ENCODE results near the gene MAML3.
A peak's percentile ranks its signal among the peaks of the same experiment; 100 is the strongest.

Gene MAML3

DNA sequence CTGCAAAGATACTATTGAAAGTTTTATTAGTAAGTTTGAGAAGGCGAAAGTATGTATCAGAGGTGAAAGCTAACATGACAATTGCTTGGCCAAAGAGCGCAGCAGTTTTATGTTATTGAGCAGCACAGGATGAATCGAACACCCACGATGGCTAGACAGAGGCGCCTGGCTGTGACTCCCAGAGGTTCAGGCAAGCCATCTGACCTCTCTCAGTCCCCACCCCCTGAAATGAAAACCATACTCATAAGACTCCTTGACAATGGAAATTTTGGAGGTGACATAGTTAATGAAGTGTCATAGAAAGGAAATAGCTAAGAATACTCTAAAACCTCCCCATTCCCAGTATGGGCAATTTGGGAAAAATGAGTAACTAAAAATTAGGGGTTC lies 417.7 kb downstream of the MAML3 start:
- DNase-seq: no peak

DNA sequence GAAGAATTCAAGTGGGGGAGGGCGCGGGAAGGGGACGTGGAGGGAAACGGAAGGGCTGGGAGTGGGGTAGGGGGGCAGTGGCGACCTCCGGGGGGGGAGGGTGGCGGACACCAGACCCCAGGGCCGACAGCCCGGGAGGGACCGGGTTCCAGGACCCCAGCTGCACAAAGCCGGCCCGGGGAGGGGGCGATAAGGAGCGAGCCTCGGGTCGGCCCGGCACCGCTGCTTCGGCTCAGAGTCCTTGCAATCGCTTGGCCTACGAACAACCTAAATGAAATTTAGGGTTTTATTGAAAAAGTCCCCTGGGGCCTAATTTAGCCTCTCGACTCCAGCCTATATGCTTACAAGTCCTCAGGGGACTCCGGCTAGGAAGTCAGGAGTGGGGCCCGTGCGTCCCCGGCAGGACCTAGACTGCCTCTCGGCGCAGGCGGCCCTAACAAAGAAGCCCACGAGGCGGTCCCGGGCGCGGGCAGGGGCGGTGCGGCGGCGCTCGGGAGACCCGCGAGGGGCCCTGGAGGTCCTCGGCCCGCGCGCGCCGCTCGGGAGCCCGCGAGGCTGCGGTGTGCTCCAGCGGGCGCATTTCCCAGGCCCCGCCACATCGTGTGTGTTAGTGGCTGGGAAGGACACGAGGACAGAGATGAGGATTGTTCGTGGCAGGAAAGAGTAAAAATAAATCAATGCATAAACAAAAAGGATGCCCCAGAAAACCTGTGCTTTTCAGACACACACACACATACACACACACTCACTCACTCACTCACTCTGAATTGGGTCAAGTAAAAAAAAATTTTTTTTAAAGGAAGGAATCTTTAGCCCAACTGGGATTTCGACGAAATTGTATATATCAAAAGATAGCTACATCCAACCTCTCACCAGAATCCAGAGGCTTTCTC lies 418.4 kb downstream of the MAML3 start:
- no peak for DNase-seq

DNA sequence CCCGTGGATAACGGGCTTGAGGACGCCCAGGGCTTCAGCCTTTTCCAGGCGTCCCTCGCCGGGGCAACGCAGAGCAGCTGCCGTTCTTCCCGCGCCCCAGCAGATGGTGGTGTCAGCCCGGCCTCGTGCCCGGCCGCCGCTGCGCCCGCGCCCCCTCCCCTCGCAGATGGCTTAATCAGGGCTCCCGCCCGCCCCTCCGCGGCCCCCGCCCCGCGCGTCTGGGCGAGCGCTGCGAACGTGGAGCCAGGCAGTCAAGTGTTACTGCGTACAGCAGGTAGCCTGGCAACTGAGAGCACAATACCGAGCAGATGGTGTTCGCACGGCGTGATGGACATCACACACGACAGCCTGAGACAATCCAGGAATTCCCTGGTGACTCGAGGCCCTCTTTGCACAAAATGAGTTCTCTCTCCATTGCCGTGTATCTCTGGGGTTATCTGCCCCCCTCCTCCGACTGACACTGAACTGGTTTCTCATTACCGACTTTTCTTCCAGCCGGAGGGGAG lies 419.1 kb downstream of the MAML3 start:
- peak; percentile 91 to 93 for DNase-seq

DNA sequence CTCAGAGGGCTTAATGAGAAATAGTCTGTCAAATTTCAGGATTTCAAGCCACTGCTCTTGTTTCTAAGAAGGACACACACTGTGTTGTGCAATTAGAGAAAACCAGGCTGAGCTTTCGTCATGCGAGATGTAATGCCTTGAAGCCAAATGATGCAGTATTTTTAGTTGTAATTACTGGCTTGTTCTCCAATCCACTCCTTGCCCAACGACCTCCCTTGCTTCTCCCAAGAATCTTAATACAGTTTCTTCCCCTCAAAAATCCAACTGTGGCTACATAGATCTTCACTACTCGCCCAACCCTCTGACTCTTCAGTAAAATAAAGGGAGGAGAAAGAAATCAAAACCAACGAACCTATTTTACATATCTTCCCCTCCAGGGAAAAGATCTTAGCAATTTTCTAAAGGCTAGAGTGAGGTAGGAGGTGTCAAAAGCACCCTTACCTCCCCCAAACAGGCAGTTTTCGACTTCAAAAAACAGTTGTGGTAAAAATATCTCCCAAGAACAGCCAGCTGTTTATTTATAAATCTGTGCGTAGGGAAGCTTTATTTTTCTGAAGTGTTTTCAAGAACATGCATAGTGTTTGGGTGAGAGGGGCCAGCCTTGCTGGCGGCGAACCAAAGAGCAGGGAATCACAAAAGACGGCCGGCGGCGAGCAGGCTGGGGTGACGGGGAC lies 419.6 kb downstream of the MAML3 start:
- DNase-seq: no peak

DNA sequence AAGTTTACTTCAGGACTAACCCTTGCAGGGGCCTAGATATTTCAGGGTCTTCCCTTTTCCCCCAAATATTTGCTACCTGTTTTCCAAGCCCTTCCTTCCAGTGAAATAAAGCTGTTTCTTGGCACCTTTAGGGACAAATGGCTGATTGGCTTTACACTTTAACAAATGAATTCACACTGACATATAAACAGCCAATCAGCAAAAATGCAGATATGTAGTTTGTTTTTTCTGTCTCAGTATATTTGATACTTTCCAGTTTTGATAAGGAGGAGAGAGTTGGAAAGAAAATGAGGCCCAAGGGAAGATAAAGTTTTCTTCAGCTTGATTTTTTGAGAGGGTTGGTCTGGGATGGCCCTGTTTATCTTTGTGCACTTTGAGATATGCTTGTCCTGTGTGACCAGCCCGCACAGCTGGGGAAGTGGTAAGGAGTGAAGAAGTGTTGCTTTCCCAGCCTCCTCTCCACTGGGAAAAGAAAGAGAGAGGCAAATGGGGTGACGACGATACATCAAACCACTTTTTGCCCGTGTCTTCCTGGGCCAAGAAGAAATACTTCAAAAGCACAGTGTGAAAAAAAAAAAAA lies 420.9 kb downstream of the MAML3 start:
- no peak for DNase-seq

DNA sequence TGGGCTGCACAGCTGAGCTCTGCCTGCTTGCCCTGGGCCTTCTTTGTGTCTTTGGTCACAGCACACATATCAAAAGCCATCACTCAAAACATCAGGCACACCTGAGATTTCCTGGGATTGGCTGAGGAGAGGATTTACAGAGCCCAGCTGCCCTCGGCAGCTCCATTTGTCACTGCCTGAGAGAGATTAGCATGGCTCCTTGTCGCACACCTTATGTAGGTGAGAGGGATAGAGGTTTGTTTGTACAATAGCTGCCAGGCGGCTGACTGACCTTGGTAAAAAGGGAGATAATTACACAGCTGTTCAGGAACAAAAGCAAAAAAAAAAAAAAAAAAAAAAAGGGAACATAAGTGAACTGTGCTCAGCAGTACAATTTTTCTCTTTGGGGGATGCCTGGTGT lies 425.1 kb downstream of the MAML3 start:
- no peak for DNase-seq

- DNase-seq: no peak
Observed at GRCh38 chr4:139728146-139728545, 425.8 kb downstream of the MAML3 start.

DNA sequence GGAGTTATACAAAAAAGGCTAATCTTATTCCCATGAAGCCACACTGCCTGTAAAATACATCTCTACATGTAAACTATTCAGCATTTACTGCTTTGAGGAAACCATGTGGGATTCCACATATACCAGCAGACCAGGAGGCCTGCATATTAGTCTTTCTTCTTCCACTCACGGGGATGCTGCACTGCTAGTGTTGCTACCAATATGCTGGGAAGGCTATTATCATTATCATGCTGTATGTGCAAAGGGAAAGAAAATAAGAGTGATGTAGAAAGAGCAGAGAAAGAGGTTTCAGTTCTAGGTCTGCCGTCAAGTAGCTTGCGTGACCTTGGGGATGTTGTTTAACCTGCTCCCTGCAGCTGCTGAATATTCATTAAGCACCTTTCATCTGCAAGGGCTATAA lies 427.4 kb downstream of the MAML3 start:
- DNase-seq: no peak

DNA sequence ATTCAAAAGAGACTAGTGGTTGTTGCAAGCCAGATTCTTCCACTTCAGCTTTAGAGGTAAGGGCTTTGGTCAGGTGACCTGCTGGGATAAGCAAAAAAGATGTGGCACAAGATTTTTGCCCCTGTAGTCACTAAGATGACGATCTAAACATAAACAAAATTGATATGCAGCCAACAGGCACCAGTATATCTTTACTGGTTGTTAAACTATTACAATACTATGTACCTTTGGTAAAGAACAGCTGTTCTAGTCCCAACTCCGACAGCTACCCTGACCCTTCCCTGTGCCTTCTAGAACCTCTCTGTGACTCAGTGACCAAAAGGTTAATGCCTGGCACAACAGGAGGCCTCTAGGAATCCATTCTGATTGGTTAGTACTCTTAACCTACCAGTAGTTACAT lies 428.7 kb downstream of the MAML3 start:
- no peak for DNase-seq

DNA sequence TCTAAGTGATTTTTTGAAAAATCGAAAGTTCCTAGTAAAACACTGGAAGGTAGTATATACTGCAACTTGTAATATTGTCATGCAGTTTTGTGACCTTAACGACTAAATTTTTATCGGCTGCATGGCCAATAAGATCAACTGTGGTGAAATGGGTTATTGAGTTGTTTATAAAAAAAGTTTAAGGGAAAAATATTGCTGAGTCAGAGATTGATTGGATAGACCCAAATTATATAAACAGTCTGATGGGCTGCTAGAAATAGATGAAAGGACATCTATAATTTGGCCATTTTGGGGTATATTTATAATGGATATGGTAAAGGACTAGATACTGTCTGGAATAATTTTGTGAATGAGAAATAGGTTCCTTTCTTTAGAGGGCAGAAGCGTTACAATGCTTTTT lies 432.2 kb downstream of the MAML3 start:
- no peak for DNase-seq

DNA sequence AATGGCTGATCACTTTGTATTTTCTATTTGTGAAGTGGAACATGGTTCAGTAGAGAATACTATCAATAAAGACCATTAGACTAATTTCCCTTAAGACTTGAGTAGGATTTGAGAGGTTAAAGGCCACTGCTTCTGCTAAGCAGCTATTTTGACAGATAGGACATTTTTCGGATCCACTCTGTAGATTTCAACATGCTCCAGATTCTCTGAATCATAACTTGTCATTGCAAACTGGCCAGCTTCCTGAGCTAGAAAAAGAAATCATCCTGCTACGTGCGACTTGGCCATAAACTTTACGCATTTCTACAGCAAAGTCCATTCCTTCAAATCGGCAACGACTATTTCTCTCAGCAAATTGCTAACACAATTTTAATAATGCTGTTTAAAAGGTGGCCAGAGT lies 433.2 kb downstream of the MAML3 start:
- DNase-seq: no peak

DNA sequence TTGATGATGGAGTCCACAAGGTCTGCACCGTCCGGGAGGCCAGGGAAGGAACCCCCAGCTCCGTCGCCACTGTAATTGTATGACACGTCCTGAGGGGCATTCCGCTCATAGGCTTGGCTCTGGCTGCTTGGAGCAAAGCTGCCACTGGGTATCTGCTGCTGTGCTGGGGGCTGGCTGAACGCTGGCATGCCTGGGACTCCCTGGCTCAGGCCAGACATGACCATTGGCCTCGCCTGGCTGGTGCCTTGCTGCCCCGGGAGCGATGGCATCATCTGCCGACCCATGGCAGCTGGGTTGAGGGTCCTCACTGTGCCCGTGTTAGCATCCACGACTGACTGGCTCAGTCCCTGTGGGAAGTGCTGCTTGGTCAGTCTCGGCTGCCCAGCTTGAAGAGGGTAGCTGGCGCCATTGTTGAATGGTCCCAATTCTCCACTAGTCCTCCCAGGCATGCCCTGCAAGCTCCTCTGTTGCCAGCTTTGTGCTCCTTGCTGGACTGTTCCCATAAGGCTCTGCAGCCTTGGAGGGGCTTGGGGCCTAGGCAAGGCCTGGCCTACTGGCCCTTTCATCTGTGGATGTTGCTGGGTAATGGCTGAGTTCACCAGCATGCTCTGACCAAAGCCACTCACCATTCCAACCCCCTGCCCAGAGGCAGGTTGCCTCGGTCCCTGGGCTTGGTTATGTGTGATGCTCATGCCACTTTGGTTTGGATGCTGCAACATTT lies 434.4 kb downstream of the MAML3 start:
- DNase-seq: no peak

DNA sequence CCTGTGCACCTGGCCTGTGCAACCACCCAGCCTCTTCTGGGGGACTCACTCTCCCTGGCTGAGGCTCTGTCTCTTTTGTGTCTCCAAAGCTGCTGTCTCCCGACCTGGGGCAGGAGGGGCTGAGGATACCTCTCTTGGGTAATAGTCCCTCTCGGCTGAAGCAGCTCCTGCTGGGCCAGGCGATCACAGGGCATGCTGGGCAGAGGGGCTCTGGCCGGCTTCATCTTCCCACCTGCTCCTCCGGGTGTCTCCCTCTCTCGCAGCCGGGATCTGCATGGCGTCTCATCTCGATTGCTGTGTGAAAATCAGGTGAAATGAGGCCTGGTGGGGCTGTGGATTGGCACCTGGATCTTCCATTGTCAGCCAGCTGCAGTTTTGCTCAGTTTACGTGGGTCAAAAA lies 435.2 kb downstream of the MAML3 start:
- no peak for DNase-seq

GRCh38 chr4:139718358-139718757 lies 435.6 kb downstream of the MAML3 start:
- DNase-seq: no peak

DNA sequence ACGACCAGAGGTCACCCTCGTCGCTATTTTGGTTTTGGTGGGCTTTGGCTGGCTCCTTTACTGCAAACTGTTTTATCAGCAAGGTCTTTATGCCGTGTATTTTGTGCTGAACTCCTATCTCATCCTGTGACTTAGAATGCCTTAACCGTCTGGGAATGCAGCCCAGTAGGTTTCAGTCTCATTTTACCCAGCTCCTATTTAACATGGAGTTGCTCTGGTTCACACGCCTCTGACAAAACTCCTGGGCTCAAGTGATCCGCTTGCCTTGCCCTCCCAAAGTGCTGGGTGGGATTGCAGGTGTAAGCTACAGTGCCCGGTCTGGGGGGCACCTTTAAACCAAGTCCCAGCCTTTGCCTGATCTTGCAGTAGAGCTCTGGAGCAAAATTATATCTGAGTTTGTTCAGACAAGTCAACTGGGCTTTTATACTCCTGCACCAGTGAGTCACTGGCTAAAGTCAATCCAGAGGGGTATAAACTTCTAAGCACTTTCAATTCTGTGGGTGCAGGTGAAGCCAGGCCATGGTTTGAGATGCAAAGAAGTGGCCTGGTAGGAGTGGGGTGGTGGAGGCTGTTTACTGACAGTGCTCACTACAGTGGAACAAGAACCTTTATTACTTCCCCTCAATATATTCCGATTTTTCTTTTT lies 438.1 kb downstream of the MAML3 start:
- no peak for DNase-seq

GRCh38 chr4:139712882-139713281 lies 441.1 kb downstream of the MAML3 start:
- no peak for DNase-seq

GRCh38 chr4:139711461-139711860 lies 442.5 kb downstream of the MAML3 start:
- no peak for DNase-seq

DNA sequence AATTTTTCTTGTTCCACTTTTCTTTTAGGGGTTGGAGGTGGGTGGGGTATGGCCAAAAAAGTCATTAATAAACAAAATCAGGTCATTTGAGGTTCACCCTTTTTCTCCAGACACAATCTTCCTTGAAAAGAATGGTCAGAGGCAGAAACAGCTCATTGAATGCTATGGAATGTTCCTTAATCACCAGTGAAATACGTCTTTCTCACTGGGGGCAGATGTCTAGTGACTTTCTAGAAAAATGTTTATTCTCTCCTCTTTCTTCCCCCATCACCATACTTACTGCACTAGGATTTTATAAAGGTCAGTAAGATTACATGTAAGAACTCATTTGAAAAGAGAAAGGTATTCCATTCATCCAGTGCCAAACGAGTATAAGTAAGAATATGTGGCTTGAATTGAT lies 443.9 kb downstream of the MAML3 start:
- DNase-seq: no peak

DNA sequence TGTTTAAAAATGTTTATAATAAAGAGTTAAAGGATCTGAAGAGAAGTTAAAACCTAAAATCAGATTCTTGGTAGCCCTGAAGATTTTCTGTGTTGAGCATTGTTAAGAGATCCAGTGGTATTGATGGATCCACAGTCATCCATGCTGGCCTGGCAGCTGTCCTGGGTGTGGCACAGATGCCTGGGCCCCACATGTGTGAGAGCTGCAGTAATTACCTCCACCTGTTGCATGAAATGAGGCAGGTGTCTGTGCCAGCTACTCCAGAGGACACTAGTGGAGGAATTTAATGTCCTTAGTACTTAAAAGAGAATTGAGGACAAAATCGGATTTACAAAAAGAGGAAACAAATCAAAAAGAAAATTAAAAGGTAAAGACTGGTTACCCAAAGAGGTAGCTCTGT lies 444.3 kb downstream of the MAML3 start:
- DNase-seq: no peak

- DNase-seq: no peak
Observed at GRCh38 chr4:139704915-139705485, 449.0 kb downstream of the MAML3 start.

DNA sequence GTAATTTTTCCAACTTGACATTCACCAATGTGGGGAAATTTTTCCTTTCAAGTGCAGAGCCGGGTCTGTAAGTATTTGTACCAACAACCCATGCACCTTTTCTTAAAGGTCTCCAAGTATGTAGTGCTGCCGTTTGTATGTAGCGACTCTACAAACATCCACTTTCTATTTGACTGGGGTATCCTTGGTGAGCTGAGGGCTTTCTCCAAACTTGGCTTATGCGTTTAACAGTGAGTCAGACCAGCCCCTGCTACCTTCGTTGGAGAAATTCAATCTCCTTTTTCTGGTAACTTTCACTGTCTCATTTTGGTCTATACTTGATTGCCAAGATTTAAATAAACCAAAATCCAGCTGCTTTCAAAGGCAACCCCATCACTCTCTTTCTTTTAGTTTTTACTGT lies 453.4 kb downstream of the MAML3 start:
- no peak for DNase-seq
